GM18505 (cell line): Measurements from ENCODE around the gene CAMK1D.

Source experiments
- ATAC-seq: cut with Tn5 transposase; IDR thresholded peaks from one replicate; pipeline ENCODE4 v1.9.1; 2021; ENCODE audit not compliant: unreplicated experiment
- POLR2A ChIP-seq: IDR thresholded peaks from 4 replicates; pipeline ENCODE4 v1.6.1; 2011; ENCODE audit warnings: borderline replicate concordance; ENCODE audit not compliant: insufficient read depth, insufficient read length; ENCODE audit errors: extremely low read depth

CAMK1D gene

GRCh38 chr10:12656518-12657142 is 307.3 kb downstream of the CAMK1D start:
- ATAC-seq = no peak
- no peak for TF ChIP-seq POLR2A

- TF ChIP-seq POLR2A = no peak
- no peak for ATAC-seq
These were observed 308.1 kb downstream of the CAMK1D start for GRCh38 chr10:12657489-12657888.

DNA sequence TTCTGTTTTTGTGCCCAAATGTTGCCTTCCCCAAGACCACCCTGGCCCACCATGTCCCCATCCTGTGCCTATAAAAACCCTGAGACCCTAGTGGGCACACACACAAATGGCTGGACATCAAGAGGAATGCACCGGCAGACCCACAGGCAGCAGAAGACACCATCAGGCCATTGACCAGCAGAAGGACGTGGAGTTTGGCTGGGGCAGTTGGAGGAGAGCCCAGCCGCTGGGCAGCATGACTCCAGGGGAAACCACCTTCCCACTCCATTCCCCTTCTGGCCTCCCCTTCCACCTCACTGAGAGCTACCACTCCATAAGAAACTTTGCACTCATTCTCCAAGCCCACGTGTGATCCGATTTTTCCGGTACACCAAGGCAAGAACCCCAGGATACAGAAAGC is 309.2 kb downstream of the CAMK1D start:
- TF ChIP-seq POLR2A = no peak
- ATAC-seq = no peak

GRCh38 chr10:12659706-12660105 is 310.4 kb downstream of the CAMK1D start:
- ATAC-seq = no peak

GRCh38 chr10:12660812-12661211 is 311.5 kb downstream of the CAMK1D start:
- TF ChIP-seq POLR2A = no peak
- ATAC-seq = no peak

More at GRCh38 chr10:12659706-12660105, 310.4 kb downstream of the CAMK1D start:
- TF ChIP-seq POLR2A = no peak

DNA sequence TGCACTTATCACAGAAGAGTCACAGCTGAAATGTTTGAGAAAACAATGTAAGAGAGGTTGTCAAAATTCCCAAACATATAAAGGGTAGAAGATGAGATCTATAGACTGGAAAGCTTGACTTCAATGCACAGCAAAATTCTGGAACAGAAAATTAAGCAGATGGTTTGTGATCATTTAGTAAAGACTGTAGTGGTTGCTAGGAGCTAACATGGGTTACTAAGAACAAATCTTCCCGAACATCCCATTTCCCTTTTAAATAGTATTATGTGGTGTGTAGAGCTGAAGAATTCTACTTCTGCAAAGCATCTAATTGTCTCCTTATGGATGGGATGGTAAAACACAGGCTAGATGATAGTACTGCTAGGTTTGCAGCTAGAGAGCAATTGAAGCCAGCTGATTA is 312.3 kb downstream of the CAMK1D start:
- no peak for ATAC-seq
- no peak for TF ChIP-seq POLR2A

GRCh38 chr10:12663863-12664262 is 314.5 kb downstream of the CAMK1D start:
- ATAC-seq = no peak
- no peak for TF ChIP-seq POLR2A

GRCh38 chr10:12665501-12665900 is 316.2 kb downstream of the CAMK1D start:
- TF ChIP-seq POLR2A = no peak
- no peak for ATAC-seq

- no peak for TF ChIP-seq POLR2A
- ATAC-seq = no peak
These were observed 317.7 kb downstream of the CAMK1D start for GRCh38 chr10:12667052-12667451.

GRCh38 chr10:12668634-12669033 is 319.3 kb downstream of the CAMK1D start:
- no peak for TF ChIP-seq POLR2A
- ATAC-seq = no peak

- TF ChIP-seq POLR2A = no peak
- ATAC-seq = no peak
These were observed 320.7 kb downstream of the CAMK1D start for GRCh38 chr10:12670004-12670403.

- no peak for TF ChIP-seq POLR2A
- no peak for ATAC-seq
These were observed 325.8 kb downstream of the CAMK1D start for GRCh38 chr10:12675186-12675585.

GRCh38 chr10:12679636-12680035 is 330.3 kb downstream of the CAMK1D start:
- TF ChIP-seq POLR2A = no peak
- no peak for ATAC-seq

DNA sequence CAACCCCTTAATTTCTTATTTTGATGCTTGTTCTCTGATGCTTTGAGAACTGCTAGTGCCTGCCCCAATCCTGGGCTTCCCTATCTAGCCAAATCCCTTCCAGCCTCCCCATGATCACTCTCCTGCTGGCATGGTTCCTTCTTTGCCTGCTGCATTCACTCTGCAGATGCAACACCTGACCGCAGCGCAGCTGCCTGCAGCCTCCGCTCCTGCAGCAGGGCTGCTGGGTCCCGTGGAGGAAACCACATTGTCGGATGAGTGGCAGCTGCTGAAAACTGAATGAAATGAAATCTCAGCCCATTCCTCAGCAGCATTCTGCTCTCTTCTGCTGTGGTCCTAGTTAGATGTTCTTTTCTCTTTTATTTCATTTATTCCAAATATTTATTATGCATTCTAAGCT is 331.9 kb downstream of the CAMK1D start:
- no peak for ATAC-seq
- TF ChIP-seq POLR2A = no peak

GRCh38 chr10:12684784-12685183 is 335.4 kb downstream of the CAMK1D start:
- no peak for ATAC-seq
- no peak for TF ChIP-seq POLR2A

GRCh38 chr10:12685261-12686058 is 336.1 kb downstream of the CAMK1D start:
- no peak for ATAC-seq

More at GRCh38 chr10:12685261-12686058, 336.1 kb downstream of the CAMK1D start:
- no peak for TF ChIP-seq POLR2A
